Adrenal gland (tissue), 12 donors: Measurements from ENCODE around the gene EYS. TPM values are rescaled to one million over a fixed set of nuclear protein-coding genes. Genes with fewer than 3 reads are reported as not detected.

ENCODE experiments used
- DNase-seq, 7 donors: peaks; one replicate each; pipeline ENCODE4 v3.0.0-alpha.2; 2019 to 2020
- H3K27ac ChIP-seq, 5 donors: fragments of 200-600 bp; sonication (generic) in 4 of 5; 1 replicate in 3 of 5; 2 replicates in 2 of 5; pipeline versions ENCODE4 v1.5.1 to v1.8.0; 2016 to 2020; ENCODE audit warnings: mild to moderate bottlenecking in 1 of 5
- H3K27me3 ChIP-seq: fragments of 200-600 bp; 2 replicates; pipeline ENCODE4 v1.8.0; 2021
- H3K36me3 ChIP-seq, 2 donors: fragments of 200-600 bp; replicated peaks in 1 of 2; 1 replicate in 1 of 2; 2 replicates in 1 of 2; pipeline versions ENCODE4 v1.5.1 to v1.8.0; 2018 to 2022
- H3K4me1 ChIP-seq, 2 donors: fragments of 200-600 bp; replicated peaks in 1 of 2; 1 replicate in 1 of 2; 2 replicates in 1 of 2; pipeline versions ENCODE4 v1.5.1 to v1.8.0; 2018 to 2021
- H3K4me3 ChIP-seq, 4 donors: fragments of 200-600 bp; sonication (generic) in 3 of 4; one replicate each; pipeline ENCODE4 v1.5.1; 2016 to 2018
- H3K9me3 ChIP-seq, 3 donors: fragments of 200-600 bp; sonication (generic) in 1 of 3; replicated peaks in 1 of 3; 1 replicate in 2 of 3; 2 replicates in 1 of 3; pipeline versions ENCODE4 v1.5.1 to v1.8.0; 2016 to 2021
- POLR2A ChIP-seq, 2 donors: fragments of 450-650 bp; IDR thresholded peaks; one replicate each; pipeline ENCODE4 v1.6.1; 2017; ENCODE audit warnings: antibody characterized with exemption in 2 of 2, mild to moderate bottlenecking in 2 of 2, moderate library complexity in 1 of 2
- WGBS, 4 donors: extraction: QIAGEN DNeasy Blood & Tissue Kit in 2 of 4; methylation state at CpG; one replicate each; pipeline versions ENCODE4 v1.1.5 to v1.1.7; 2013 to 2017; 5-methylcytosine and 5-hydroxymethylcytosine counted together
- intact Hi-C, 2 donors: fragments of 100-400 bp; cut with DNase I; formaldehyde crosslinking; loops; one replicate each; pipeline versions ENCODE4 v1.14.1 to v1.15.0; 2022 to 2023
- polyA plus RNA-seq, 3 donors: library from polyadenylated mRNA; stranded (reverse); fragments of 200-250 nt in 2 of 3; fragments of 350-450 nt in 1 of 3; fragmentation: Illumina TruSeq in 1 of 3; extraction: RNeasy Lipid Tissue Mini Kit (QIAGEN cat#74804) in 1 of 3; gene quantifications; one replicate each; pipeline ENCODE4 v1.2.3, GENCODE V29; 2013 to 2014
- total RNA-seq, 9 donors: library from RNA; depleted of rRNA in 4 of 9; stranded (reverse); fragments of >200 nt in 4 of 9; fragments of 120-200 nt in 1 of 9; fragmentation: NEBNext Ultra II Directional in 1 of 9; extraction: Animal tissue kit (Norgen Biotek cat#: 25700) in 1 of 9; gene quantifications; one replicate each; pipeline versions ENCODE4 v1.1.0 to v1.2.4, GENCODE V29; 2013 to 2023
- TF ChIP-seq, protein P1 (sequence below), 6 experiments: fragments of 450-650 bp in 4 of 6; fragments of 200-600 bp in 2 of 6; sonication (generic) in 1 of 6; IDR thresholded peaks; 1 replicate in 5 of 6; 2 replicates in 1 of 6; pipeline versions ENCODE4 v1.5.1 to v1.8.0; 2016 to 2021; ENCODE audit warnings: antibody characterized with exemption in 6 of 6, mild to moderate bottlenecking in 2 of 6, moderate library complexity in 1 of 6
- donor health status: healthy with polysubstance abuse.
- donor health status: Bipolar disorder and iron deficiency.
- donor health status: DM: yes; HTN: yes; CAD: no.
- donor health status: DM: no; HTN: no; CAD: no.
- donor health status: DM: no; HTN: no; CAD: no.
- donor health status: DM: yes; HTN: yes; CAD: no.

Gene EYS
- total and polyA plus RNA-seq, 12 donors: 0.03 to 3.1 (median 0.18) TPM; not detected in 7

DNA sequence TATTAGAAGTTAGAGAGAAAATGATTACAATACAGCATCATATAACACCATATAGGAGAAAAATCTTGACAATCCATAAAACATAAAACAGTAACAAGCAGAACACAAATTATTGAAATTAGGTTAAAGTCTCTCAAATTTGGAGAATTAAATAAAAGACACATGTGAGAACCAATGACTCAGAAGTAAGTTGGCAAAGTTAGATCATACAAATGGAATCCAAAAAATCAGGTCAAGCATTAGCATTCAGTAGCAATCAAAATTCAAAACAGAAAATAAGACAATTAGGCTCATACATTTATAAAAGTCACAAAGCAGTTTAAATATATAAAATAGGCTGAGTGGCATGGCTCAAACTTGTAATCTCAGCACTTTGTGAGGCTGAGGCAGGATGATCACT, 1295.8 kb downstream of the EYS start:
- Histone ChIP-seq H3K27me3 (no peaks in the 10 kb centered on the region), H3K36me3 (no peaks in the 10 kb centered on the region), H3K4me1 (no peaks in the 10 kb centered on the region), H3K4me3 (no peak overlapping the region), H3K27ac (no peak overlapping the region), H3K9me3 (no peaks in the 10 kb centered on the region)
- no peak for DNase-seq
- TF ChIP-seq, protein P1, sequence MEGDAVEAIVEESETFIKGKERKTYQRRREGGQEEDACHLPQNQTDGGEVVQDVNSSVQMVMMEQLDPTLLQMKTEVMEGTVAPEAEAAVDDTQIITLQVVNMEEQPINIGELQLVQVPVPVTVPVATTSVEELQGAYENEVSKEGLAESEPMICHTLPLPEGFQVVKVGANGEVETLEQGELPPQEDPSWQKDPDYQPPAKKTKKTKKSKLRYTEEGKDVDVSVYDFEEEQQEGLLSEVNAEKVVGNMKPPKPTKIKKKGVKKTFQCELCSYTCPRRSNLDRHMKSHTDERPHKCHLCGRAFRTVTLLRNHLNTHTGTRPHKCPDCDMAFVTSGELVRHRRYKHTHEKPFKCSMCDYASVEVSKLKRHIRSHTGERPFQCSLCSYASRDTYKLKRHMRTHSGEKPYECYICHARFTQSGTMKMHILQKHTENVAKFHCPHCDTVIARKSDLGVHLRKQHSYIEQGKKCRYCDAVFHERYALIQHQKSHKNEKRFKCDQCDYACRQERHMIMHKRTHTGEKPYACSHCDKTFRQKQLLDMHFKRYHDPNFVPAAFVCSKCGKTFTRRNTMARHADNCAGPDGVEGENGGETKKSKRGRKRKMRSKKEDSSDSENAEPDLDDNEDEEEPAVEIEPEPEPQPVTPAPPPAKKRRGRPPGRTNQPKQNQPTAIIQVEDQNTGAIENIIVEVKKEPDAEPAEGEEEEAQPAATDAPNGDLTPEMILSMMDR (IDR thresholded peaks at IDR 0.05): no peak
- no peak for TF ChIP-seq POLR2A (IDR thresholded peaks at IDR 0.05)
- intact Hi-C loops: no loop called here

DNA sequence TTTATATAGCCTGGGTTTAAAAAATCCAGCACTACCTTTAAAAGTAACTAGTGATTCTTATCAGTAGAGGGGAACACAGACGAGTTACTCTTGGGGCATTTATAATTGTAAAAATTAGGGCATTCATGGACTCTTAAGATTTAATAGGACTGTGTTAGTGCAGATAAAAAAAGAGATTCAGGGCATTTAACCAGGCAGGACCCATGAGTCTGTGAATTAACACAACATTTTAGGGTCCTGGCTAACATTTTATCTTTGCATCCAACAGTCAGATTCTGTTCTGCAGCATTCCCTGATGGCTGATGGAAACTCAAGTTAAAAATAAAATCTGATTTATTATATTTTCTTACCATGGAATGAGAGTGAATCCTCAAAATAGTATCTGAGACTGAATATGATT, 1297.1 kb downstream of the EYS start:
- no peak for DNase-seq
- Histone ChIP-seq H3K4me3 (no peak overlapping the region), H3K4me1 (no peaks in the 10 kb centered on the region), H3K36me3 (no peaks in the 10 kb centered on the region), H3K27me3 (no peaks in the 10 kb centered on the region), H3K27ac (no peak overlapping the region), H3K9me3 (no peaks in the 10 kb centered on the region)
- intact Hi-C loops: no loop called here
- TF ChIP-seq, protein P1 (IDR thresholded peaks at IDR 0.05): no peak
- TF ChIP-seq POLR2A (IDR thresholded peaks at IDR 0.05): no peak
- 45 to 66% (median 62%) methylated on average over 1 of the region's 1 CpG for WGBS, 4 donors

DNA sequence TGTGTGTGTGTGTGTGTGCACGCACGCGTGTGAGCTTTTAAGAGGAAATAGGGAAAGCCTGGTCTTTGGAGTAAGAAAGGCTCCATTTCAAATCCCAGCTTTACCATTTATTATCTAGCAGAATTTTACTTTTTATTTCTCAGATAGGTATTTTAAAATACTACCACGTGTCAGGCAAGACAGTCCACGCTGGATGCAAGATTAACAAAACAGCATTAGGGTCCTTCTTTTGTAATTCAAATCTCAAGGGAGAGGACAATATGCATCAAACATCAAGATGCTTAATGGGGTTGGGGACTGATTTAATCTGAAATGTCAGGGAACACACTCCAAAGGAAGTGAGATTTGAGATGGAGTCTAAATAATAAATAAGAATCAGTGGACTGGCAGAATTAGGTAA, 1302.6 kb downstream of the EYS start:
- no peaks in the 10 kb centered on the region for H3K27me3 ChIP-seq
- intact Hi-C loops: no loop called here
- no peak for DNase-seq
- no peaks in the 10 kb centered on the region for H3K9me3 ChIP-seq
- H3K4me3 ChIP-seq: no peak overlapping the region
- no peak for TF ChIP-seq POLR2A (IDR thresholded peaks at IDR 0.05)
- TF ChIP-seq, protein P1 (IDR thresholded peaks at IDR 0.05): no peak
- 74 to 81% (median 77%) methylated on average over 5 of the region's 5 CpGs for WGBS, 4 donors
- H3K36me3 ChIP-seq: no peaks in the 10 kb centered on the region
- H3K4me1 ChIP-seq: no peaks in the 10 kb centered on the region
- no peak overlapping the region for H3K27ac ChIP-seq

DNA sequence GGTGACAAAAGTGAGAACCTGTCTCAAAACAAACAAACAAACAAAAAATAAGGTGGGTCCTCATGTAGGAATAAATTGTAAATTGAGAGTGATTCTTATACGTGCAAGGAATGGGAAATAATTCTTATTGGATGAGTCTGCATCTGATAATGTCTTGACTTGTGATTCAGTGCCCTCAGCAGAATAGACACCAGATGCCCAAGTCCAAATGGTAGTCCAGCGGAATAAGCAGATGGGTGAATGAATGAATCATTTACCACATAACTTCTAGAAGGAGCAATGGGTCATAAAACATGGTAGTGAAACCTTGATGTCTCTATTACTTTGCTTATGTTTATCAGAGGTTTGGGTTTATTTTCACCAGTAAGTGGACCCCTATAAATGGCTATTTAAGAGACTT, 1323.7 kb downstream of the EYS start:
- WGBS, 4 donors: 32 to 41% (median 38%) methylated on average over 2 of the region's 2 CpGs
- Histone ChIP-seq H3K27me3 (no peaks in the 10 kb centered on the region), H3K36me3 (no peaks in the 10 kb centered on the region), H3K27ac (no peak overlapping the region), H3K9me3 (no peaks in the 10 kb centered on the region), H3K4me1 (no peaks in the 10 kb centered on the region), H3K4me3 (no peak overlapping the region)
- intact Hi-C loops: no loop called here
- DNase-seq: no peak
- TF ChIP-seq, protein P1 (IDR thresholded peaks at IDR 0.05): no peak
- no peak for TF ChIP-seq POLR2A (IDR thresholded peaks at IDR 0.05)
